ENCODE results near the gene DSP. TPM values are rescaled to one million over a fixed set of nuclear protein-coding genes. Genes with fewer than 3 reads are reported as not detected.

The DSP gene
- total RNA-seq, 2 experiments from 2014 or later = 0.22 TPM; not detected in 1

DNA sequence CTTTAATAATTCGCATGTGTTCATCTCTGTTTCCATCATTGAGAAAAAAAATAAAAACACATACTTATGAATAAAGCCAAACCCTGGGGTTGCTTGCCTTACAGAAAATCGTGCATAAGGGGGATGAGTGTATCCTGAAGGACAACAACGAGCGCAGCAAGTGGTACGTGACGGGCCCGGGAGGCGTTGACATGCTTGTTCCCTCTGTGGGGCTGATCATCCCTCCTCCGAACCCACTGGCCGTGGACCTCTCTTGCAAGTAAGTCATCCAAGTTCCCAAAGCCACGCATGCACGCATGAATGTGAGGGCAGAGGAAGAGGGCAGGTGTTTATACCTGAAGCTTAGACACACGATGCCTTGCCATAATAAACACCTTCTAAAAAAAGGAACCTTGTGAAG, 27.6 kb downstream of the DSP start:
- no peak overlapping the region for H3K4me3 Mint-ChIP-seq
- H3K27me3 Mint-ChIP-seq (ENCODE audit: low read depth) = peaks cover 23% of the 10 kb centered on the region
- H3K36me3 Mint-ChIP-seq (ENCODE audit: low read depth) = no peaks in the 10 kb centered on the region
- H3K27ac Mint-ChIP-seq = no peak overlapping the region
- no peaks in the 10 kb centered on the region for H3K9me3 Mint-ChIP-seq
- DNase-seq = no peak
- intact Hi-C loops (cut with micrococcal nuclease) = no loop called here
- CTCF ChIA-PET = interaction anchor here (1.3 kb wide), 1 partner anchor 27 kb away, joined by 3 read pairs; no protein-coding TSS in a partner anchor
- no peaks in the 10 kb centered on the region for H3K4me1 Mint-ChIP-seq (ENCODE audit: low read depth)

GRCh38 chr6:7572213-7572943, 30.9 kb downstream of the DSP start:
- no peaks in the 10 kb centered on the region for H3K9me3 Mint-ChIP-seq
- H3K4me1 Mint-ChIP-seq (ENCODE audit: low read depth) = no peaks in the 10 kb centered on the region
- H3K36me3 Mint-ChIP-seq (ENCODE audit: low read depth) = no peaks in the 10 kb centered on the region
- H3K4me3 Mint-ChIP-seq = no peak overlapping the region
- intact Hi-C loops (cut with micrococcal nuclease) = no loop called here
- H3K27me3 Mint-ChIP-seq (ENCODE audit: low read depth) = peaks cover 15% of the 10 kb centered on the region
- CTCF ChIA-PET = no interaction called here
- no peak overlapping the region for H3K27ac Mint-ChIP-seq
- no peak for DNase-seq

DNA sequence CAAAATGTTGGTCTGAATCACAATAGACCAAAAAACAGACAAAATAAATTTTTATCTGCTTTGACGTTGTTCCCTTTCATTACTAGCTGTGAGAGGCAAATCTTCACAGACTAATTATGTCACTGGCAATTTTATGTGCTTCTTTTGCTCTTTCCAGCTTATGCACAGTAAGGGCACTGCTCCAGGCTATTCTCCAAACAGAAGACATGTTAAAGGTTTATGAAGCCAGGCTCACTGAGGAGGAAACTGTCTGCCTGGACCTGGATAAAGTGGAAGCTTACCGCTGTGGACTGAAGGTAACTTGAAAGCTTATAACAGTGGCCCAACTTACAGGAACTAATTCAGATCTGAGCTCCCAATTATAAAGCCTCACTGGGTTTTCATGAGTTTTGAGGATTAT, 33.0 kb downstream of the DSP start:
- no peak overlapping the region for H3K27ac Mint-ChIP-seq
- DNase-seq = no peak
- H3K36me3 Mint-ChIP-seq (ENCODE audit: low read depth) = no peaks in the 10 kb centered on the region
- CTCF ChIA-PET = no interaction called here
- no peaks in the 10 kb centered on the region for H3K4me1 Mint-ChIP-seq (ENCODE audit: low read depth)
- no peaks in the 10 kb centered on the region for H3K9me3 Mint-ChIP-seq
- H3K27me3 Mint-ChIP-seq (ENCODE audit: low read depth) = peaks cover 14% of the 10 kb centered on the region
- H3K4me3 Mint-ChIP-seq = no peak overlapping the region
- intact Hi-C loops (cut with micrococcal nuclease) = no loop called here

DNA sequence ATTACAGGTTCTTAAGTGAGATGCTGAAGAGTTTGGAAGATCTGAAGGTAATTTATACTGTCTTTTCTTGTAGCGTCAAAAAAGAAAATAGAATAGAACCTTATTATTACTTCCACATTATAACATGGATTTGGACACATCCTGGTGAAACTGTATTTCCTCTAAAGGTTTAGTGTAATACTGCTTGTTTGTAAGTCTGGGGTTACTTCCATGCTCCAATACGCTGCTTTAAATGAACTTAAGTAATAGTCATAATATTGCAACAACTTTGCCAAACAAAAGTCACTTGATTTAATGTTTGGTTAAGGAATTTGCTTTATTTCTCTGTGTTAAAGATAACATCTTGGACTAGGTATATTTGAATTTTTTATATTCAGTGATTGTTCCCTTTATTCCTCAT, 37.0 kb downstream of the DSP start:
- no peaks in the 10 kb centered on the region for H3K36me3 Mint-ChIP-seq (ENCODE audit: low read depth)
- no peak overlapping the region for H3K4me3 Mint-ChIP-seq
- no peak overlapping the region for H3K27ac Mint-ChIP-seq
- intact Hi-C loops (cut with micrococcal nuclease) = no loop called here
- CTCF ChIA-PET = no interaction called here
- H3K4me1 Mint-ChIP-seq (ENCODE audit: low read depth) = no peaks in the 10 kb centered on the region
- H3K9me3 Mint-ChIP-seq = no peaks in the 10 kb centered on the region
- peaks cover 11% of the 10 kb centered on the region for H3K27me3 Mint-ChIP-seq (ENCODE audit: low read depth)
- DNase-seq = no peak

GRCh38 chr6:7578931-7579330, 37.5 kb downstream of the DSP start:
- intact Hi-C loops (cut with micrococcal nuclease) = no loop called here
- Mint-ChIP-seq H3K27me3 (ENCODE audit: low read depth) (peaks cover 11% of the 10 kb centered on the region), H3K27ac (no peak overlapping the region), H3K4me3 (no peak overlapping the region), H3K36me3 (ENCODE audit: low read depth) (no peaks in the 10 kb centered on the region), H3K9me3 (no peaks in the 10 kb centered on the region), H3K4me1 (ENCODE audit: low read depth) (no peaks in the 10 kb centered on the region)
- DNase-seq = no peak
- CTCF ChIA-PET = no interaction called here

DNA sequence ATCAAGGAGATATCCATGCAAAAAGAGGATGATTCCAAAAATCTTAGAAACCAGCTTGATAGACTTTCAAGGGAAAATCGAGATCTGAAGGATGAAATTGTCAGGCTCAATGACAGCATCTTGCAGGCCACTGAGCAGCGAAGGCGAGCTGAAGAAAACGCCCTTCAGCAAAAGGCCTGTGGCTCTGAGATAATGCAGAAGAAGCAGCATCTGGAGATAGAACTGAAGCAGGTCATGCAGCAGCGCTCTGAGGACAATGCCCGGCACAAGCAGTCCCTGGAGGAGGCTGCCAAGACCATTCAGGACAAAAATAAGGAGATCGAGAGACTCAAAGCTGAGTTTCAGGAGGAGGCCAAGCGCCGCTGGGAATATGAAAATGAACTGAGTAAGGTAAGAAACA, 38.4 kb downstream of the DSP start:
- intact Hi-C loops (cut with micrococcal nuclease) = no loop called here
- CTCF ChIA-PET = interaction anchor here (0.6 to 1.3 kb wide), 3 partner anchors 35 to 303 kb away, joined by 3 read pairs; no protein-coding TSS in a partner anchor
- H3K4me1 Mint-ChIP-seq (ENCODE audit: low read depth) = no peaks in the 10 kb centered on the region
- H3K36me3 Mint-ChIP-seq (ENCODE audit: low read depth) = no peaks in the 10 kb centered on the region
- no peak overlapping the region for H3K4me3 Mint-ChIP-seq
- no peak overlapping the region for H3K27ac Mint-ChIP-seq
- DNase-seq = no peak
- H3K9me3 Mint-ChIP-seq = no peaks in the 10 kb centered on the region
- peaks cover 11% of the 10 kb centered on the region for H3K27me3 Mint-ChIP-seq (ENCODE audit: low read depth)

- no peaks in the 10 kb centered on the region for H3K9me3 Mint-ChIP-seq
- CTCF ChIA-PET = interaction anchor here (0.9 to 1.3 kb wide), 2 partner anchors 34 to 304 kb away, joined by 3 read pairs; no protein-coding TSS in a partner anchor
Measured at GRCh38 chr6:7580537-7580926, 39.1 kb downstream of the DSP start.

GRCh38 chr6:7580927-7581618, 39.6 kb downstream of the DSP start:
- Mint-ChIP-seq H3K27ac (no peak overlapping the region), H3K4me3 (no peak overlapping the region), H3K4me1 (ENCODE audit: low read depth) (no peaks in the 10 kb centered on the region), H3K36me3 (ENCODE audit: low read depth) (no peaks in the 10 kb centered on the region), H3K9me3 (no peaks in the 10 kb centered on the region), H3K27me3 (ENCODE audit: low read depth) (peaks cover 7% of the 10 kb centered on the region)
- intact Hi-C loops (cut with micrococcal nuclease) = no loop called here
- CTCF ChIA-PET = interaction anchor here (0.9 to 1.3 kb wide), 2 partner anchors 34 to 305 kb away, joined by 3 read pairs; no protein-coding TSS in a partner anchor
- no peak for DNase-seq

More at GRCh38 chr6:7580537-7580926, 39.1 kb downstream of the DSP start:
- no peaks in the 10 kb centered on the region for H3K36me3 Mint-ChIP-seq (ENCODE audit: low read depth)
- H3K4me3 Mint-ChIP-seq = no peak overlapping the region
- no peak overlapping the region for H3K27ac Mint-ChIP-seq
- intact Hi-C loops (cut with micrococcal nuclease) = no loop called here
- H3K4me1 Mint-ChIP-seq (ENCODE audit: low read depth) = no peaks in the 10 kb centered on the region
- peaks cover 7% of the 10 kb centered on the region for H3K27me3 Mint-ChIP-seq (ENCODE audit: low read depth)
- DNase-seq = no peak

GRCh38 chr6:7585287-7585930, 43.9 kb downstream of the DSP start:
- H3K4me3 Mint-ChIP-seq = no peak overlapping the region
- intact Hi-C loops (cut with micrococcal nuclease) = no loop called here
- H3K9me3 Mint-ChIP-seq = no peaks in the 10 kb centered on the region
- peaks cover 16% of the 10 kb centered on the region for H3K4me1 Mint-ChIP-seq (ENCODE audit: low read depth)
- no peak for DNase-seq
- peaks cover 2% of the 10 kb centered on the region for H3K36me3 Mint-ChIP-seq (ENCODE audit: low read depth)
- no peaks in the 10 kb centered on the region for H3K27me3 Mint-ChIP-seq (ENCODE audit: low read depth)
- H3K27ac Mint-ChIP-seq = no peak overlapping the region
- CTCF ChIA-PET = no interaction called here

DNA sequence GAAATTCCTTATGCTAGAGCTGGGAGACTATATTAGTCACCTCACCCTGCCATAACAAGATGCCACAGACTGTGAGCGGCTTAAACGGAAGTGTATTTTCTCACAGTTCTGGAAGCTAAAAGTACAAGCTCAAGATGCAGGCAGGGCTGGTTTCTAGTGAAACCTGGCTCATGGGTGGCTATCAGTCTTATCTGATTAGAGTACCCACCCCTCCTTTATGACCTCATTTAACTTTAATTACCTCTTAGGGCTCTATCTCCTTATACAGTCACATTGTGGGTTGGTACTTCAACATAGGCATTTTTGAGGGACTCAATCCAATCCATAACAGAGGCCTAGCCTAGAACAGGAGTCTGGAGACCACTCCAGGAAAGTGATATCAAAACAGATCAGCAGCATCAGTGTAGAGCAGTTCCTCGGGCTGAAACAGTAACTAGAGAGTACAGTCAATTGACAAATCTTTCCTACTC, 46.2 kb downstream of the DSP start:
- intact Hi-C loops (cut with micrococcal nuclease) = no loop called here
- no peak overlapping the region for H3K4me3 Mint-ChIP-seq
- peaks cover 7% of the 10 kb centered on the region for H3K36me3 Mint-ChIP-seq (ENCODE audit: low read depth)
- H3K27me3 Mint-ChIP-seq (ENCODE audit: low read depth) = no peaks in the 10 kb centered on the region
- no peaks in the 10 kb centered on the region for H3K9me3 Mint-ChIP-seq
- CTCF ChIA-PET = interaction anchor here (1.4 kb wide), 1 partner anchor 311 kb away, joined by 3 read pairs; no protein-coding TSS in a partner anchor
- no peak overlapping the region for H3K27ac Mint-ChIP-seq
- H3K4me1 Mint-ChIP-seq (ENCODE audit: low read depth) = peaks cover 33% of the 10 kb centered on the region
- DNase-seq = no peak

DNA sequence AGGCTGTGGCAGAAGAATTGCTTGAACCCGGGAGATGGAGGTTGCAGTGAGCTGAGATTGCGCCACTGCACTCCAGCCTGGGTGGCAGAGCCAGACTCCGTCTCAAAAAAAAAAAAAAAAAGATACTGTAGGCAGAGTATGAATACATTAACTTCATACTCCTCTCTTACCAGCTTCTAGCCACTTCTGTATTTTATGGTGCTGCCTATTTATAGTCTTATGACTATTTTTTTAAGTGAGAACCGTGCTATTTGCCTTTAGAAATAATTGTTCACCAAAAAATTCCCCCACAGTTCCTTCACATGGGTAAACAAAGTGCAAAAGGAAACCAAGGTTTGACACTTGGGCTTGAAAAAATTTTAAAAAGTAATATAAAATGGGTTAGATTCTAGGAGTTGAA, 47.0 kb downstream of the DSP start:
- H3K27ac Mint-ChIP-seq = no peak overlapping the region
- H3K4me1 Mint-ChIP-seq (ENCODE audit: low read depth) = peaks cover 39% of the 10 kb centered on the region
- no peaks in the 10 kb centered on the region for H3K27me3 Mint-ChIP-seq (ENCODE audit: low read depth)
- intact Hi-C loops (cut with micrococcal nuclease) = no loop called here
- H3K4me3 Mint-ChIP-seq = no peak overlapping the region
- CTCF ChIA-PET = interaction anchor here (0.8 to 1.4 kb wide), 2 partner anchors 27 to 312 kb away, joined by 3 to 7 read pairs; no protein-coding TSS in a partner anchor
- no peak for DNase-seq
- peaks cover 8% of the 10 kb centered on the region for H3K36me3 Mint-ChIP-seq (ENCODE audit: low read depth)
- H3K9me3 Mint-ChIP-seq = no peaks in the 10 kb centered on the region

GRCh38 chr6:7589221-7589620, 47.8 kb downstream of the DSP start:
- no peak for DNase-seq
- Mint-ChIP-seq H3K9me3 (no peaks in the 10 kb centered on the region), H3K4me1 (ENCODE audit: low read depth) (peaks cover 39% of the 10 kb centered on the region), H3K36me3 (ENCODE audit: low read depth) (peaks cover 8% of the 10 kb centered on the region), H3K27ac (peak overlapping the region; percentile 91), H3K4me3 (peak overlapping the region; percentile 95), H3K27me3 (ENCODE audit: low read depth) (no peaks in the 10 kb centered on the region)
- CTCF ChIA-PET = no interaction called here
- intact Hi-C loops (cut with micrococcal nuclease) = no loop called here

All from activated naive CD4-positive, alpha-beta T cell treated with anti-CD3 and anti-CD28 coated beads for 36 hours (primary cell).